Neural crest cell (in vitro differentiated cells): ENCODE results near the gene ADTRP. TPM values are rescaled to one million over a fixed set of nuclear protein-coding genes. Genes with fewer than 3 reads are reported as not detected.
"Not testable (repeated sequence)": the region's sequence is repeated elsewhere in the genome, so short reads cannot be mapped to it uniquely, and the experiment has no call there.

Source experiments
- DNase-seq: peaks from one replicate; pipeline ENCODE4 v3.0.0; 2021; ENCODE audit warnings: low read depth, mixed read lengths, low spot score
- H3K27ac Mint-ChIP-seq: one replicate; pipeline ENCODE4 v1.8.0; 2021; ENCODE audit warnings: mild to moderate bottlenecking, mixed read lengths; ENCODE audit not compliant: unreplicated experiment
- H3K27me3 Mint-ChIP-seq: 2 replicates; pipeline ENCODE4 v1.8.0; 2021; ENCODE audit warnings: low read depth, mild to moderate bottlenecking, mixed read lengths
- H3K36me3 Mint-ChIP-seq: 2 replicates; pipeline ENCODE4 v1.8.0; 2021; ENCODE audit warnings: low read depth, mild to moderate bottlenecking, mixed read lengths
- H3K4me1 Mint-ChIP-seq: 2 replicates; pipeline ENCODE4 v1.8.0; 2021; ENCODE audit warnings: mixed read lengths
- H3K4me3 Mint-ChIP-seq: one replicate; pipeline ENCODE4 v1.8.0; 2021; ENCODE audit warnings: mild to moderate bottlenecking, mixed read lengths
- H3K9me3 Mint-ChIP-seq: 2 replicates; pipeline ENCODE4 v1.8.0; 2021; ENCODE audit warnings: mixed read lengths
- total RNA-seq: library from RNA; stranded (reverse); gene quantifications from 2 replicates; pipeline ENCODE4 v1.2.1, GENCODE V29; 2021
- TF ChIP-seq, protein P1 (sequence below): fragments of 200-600 bp; sonication (generic); conservative IDR thresholded peaks from 2 replicates; pipeline ENCODE4 v1.5.0; 2021; ENCODE audit warnings: antibody characterized with exemption, mild to moderate bottlenecking

The ADTRP gene
- total RNA-seq, 1 donor from 2014 or later, result not detected

DNA sequence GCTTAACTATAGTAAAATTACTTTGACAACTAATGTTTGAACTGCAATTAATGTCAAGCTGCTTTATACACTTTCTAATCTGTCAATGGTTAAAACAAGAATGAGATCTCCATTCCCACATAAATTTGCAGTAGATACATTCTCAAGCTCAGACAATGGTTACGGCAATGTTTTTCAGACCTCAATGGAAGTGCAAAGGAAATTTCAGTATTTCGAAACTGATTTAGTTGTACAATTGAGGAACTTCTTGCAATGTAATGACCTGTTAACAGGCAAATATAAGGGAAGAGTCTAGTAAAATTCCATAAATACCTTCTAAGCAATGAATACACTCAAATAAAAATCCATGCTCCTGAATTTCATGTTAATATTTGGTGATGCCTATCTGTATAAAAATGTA lies 94.7 kb downstream of the ADTRP start:
- Mint-ChIP-seq H3K9me3 (peaks cover 9% of the 10 kb centered on the region), H3K27ac (no peak overlapping the region), H3K36me3 (no peaks in the 10 kb centered on the region), H3K4me1 (peaks cover 10% of the 10 kb centered on the region), H3K4me3 (no peak overlapping the region), H3K27me3 (no peaks in the 10 kb centered on the region)
- DNase-seq, result no peak
- TF ChIP-seq, protein P1, sequence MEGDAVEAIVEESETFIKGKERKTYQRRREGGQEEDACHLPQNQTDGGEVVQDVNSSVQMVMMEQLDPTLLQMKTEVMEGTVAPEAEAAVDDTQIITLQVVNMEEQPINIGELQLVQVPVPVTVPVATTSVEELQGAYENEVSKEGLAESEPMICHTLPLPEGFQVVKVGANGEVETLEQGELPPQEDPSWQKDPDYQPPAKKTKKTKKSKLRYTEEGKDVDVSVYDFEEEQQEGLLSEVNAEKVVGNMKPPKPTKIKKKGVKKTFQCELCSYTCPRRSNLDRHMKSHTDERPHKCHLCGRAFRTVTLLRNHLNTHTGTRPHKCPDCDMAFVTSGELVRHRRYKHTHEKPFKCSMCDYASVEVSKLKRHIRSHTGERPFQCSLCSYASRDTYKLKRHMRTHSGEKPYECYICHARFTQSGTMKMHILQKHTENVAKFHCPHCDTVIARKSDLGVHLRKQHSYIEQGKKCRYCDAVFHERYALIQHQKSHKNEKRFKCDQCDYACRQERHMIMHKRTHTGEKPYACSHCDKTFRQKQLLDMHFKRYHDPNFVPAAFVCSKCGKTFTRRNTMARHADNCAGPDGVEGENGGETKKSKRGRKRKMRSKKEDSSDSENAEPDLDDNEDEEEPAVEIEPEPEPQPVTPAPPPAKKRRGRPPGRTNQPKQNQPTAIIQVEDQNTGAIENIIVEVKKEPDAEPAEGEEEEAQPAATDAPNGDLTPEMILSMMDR, result no peak

DNA sequence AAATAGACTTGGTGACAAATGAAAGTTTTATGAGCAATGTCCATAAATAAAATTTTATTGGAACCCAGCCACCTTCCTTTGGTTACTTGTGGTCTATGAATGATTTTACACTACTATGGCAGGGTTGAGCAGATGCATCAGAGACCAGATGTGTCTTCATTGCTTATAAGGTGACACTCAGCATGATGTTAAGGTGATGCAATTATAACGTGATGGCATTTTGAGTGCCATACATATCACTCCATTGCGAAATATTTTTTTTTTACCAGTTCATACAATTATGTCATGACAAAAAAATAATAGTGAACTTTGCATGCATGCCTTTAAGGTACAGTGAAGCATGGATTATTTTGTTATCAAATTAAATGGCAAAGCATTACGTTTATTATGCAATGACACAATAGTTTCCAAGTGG lies 96.0 kb downstream of the ADTRP start:
- Mint-ChIP-seq H3K27me3 (no peaks in the 10 kb centered on the region), H3K4me1 (peaks cover 2% of the 10 kb centered on the region), H3K36me3 (no peaks in the 10 kb centered on the region), H3K9me3 (peaks cover 10% of the 10 kb centered on the region), H3K27ac (no peak overlapping the region), H3K4me3 (no peak overlapping the region)
- TF ChIP-seq, protein P1, result no peak
- DNase-seq, result no peak

DNA sequence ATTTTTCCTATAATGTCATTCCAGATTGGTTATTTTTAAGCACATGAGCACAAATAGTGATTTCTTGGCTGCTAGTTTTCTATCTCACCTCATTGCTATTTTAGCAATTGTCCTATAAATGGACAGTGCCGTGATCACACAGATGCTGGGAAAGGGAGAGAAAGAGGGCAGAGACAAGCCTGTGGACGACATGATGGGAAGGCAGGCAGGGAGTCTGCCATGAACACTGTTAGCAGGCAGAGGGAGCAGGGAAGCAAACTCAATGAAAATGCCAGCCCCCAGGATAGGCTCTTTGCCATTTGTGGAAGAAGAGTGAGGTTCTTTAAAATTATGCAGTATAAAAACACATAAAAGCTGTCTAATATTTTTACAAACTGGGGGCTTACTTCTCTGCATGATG lies 96.8 kb downstream of the ADTRP start:
- DNase-seq, result no peak
- H3K36me3 Mint-ChIP-seq, result no peaks in the 10 kb centered on the region
- peak overlapping the region; percentile 8 for H3K27ac Mint-ChIP-seq
- no peaks in the 10 kb centered on the region for H3K27me3 Mint-ChIP-seq
- TF ChIP-seq, protein P1, result no peak
- no peak overlapping the region for H3K4me3 Mint-ChIP-seq
- H3K4me1 Mint-ChIP-seq, result no peaks in the 10 kb centered on the region
- peaks cover 10% of the 10 kb centered on the region for H3K9me3 Mint-ChIP-seq

DNA sequence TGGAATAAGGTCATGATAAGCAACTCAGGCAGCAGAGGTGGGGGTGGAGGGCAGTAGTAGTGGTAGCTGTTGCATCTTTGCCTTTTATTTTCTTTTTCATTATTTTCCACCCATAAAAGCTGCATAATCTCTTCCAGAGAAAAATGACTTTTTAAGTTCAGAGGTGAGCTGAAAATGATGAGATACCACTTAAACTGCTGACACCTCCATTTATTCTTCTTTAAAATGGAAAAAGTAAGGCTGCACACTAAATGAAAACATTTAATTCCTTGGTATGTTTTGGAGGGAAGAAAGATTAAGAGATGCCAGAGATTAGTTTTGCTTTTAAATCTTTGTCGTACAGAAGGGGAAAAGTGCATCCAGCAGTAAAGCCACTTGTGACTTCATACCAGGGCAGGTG lies 97.2 kb downstream of the ADTRP start:
- Mint-ChIP-seq H3K9me3 (peaks cover 10% of the 10 kb centered on the region), H3K36me3 (no peaks in the 10 kb centered on the region), H3K27ac (no peak overlapping the region)

DNA sequence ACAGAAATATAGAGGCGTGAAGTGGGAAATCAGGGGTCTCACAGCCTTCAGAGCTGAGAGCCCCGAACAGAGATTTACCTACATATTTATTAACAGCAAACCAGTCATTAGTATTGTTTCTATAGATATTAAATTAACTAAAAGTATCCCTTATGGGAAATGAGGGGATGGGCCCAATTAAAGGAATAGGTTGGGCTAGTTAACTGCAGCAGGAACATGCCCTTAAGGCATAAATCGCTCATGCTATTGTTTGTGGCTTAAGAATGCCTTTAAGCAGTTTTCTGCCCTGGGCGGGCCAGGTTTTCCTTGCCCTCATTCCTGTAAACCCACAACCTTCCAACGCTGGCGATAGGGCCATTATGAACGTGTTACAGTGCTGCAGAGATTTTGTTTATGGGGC lies 98.1 kb downstream of the ADTRP start:
- not testable (repeated sequence) for H3K27me3 Mint-ChIP-seq, DNase-seq, H3K4me1 Mint-ChIP-seq, H3K36me3 Mint-ChIP-seq, H3K27ac Mint-ChIP-seq, H3K4me3 Mint-ChIP-seq, H3K9me3 Mint-ChIP-seq

More for the DNA sequence above, 97.2 kb downstream of the ADTRP start:
- no peaks in the 10 kb centered on the region for H3K4me1 Mint-ChIP-seq
- no peak for DNase-seq
- no peaks in the 10 kb centered on the region for H3K27me3 Mint-ChIP-seq
- no peak overlapping the region for H3K4me3 Mint-ChIP-seq
- TF ChIP-seq, protein P1, result no peak

DNA sequence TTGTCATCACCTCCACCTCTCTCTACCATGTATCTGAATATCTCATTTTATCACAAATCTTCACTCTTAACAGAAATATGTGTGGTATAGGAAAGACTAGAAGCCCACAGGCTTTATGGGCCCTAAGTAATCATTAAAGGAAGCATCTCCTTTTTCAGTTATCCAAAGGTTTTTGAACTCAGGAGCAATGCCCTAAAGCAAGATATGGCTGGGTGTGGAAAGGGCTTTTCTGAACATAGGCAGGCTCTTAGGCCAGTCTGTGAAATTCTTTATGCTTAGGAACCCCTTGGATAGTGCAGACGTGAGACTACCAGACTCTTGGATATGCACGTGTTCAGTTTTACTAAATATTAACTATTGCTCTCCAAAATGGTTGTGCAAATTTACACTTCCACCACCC lies 99.5 kb downstream of the ADTRP start:
- peaks cover 10% of the 10 kb centered on the region for H3K9me3 Mint-ChIP-seq
- H3K27ac Mint-ChIP-seq, result no peak overlapping the region
- no peaks in the 10 kb centered on the region for H3K4me1 Mint-ChIP-seq
- no peak for DNase-seq
- no peak overlapping the region for H3K4me3 Mint-ChIP-seq
- no peaks in the 10 kb centered on the region for H3K27me3 Mint-ChIP-seq
- H3K36me3 Mint-ChIP-seq, result no peaks in the 10 kb centered on the region
- TF ChIP-seq, protein P1, result no peak
